AML-193 (cell line): Measurements from ENCODE around the gene VPS4B.
"Not testable (repeated sequence)": the region's sequence is repeated elsewhere in the genome, so short reads cannot be mapped to it uniquely, and the experiment has no call there.

ENCODE experiments used
- DNase-seq, 2 experiments: peaks; one replicate each; lab custom pipeline; 2025; lab: John Stamatoyannopoulos, UW

VPS4B gene

DNA sequence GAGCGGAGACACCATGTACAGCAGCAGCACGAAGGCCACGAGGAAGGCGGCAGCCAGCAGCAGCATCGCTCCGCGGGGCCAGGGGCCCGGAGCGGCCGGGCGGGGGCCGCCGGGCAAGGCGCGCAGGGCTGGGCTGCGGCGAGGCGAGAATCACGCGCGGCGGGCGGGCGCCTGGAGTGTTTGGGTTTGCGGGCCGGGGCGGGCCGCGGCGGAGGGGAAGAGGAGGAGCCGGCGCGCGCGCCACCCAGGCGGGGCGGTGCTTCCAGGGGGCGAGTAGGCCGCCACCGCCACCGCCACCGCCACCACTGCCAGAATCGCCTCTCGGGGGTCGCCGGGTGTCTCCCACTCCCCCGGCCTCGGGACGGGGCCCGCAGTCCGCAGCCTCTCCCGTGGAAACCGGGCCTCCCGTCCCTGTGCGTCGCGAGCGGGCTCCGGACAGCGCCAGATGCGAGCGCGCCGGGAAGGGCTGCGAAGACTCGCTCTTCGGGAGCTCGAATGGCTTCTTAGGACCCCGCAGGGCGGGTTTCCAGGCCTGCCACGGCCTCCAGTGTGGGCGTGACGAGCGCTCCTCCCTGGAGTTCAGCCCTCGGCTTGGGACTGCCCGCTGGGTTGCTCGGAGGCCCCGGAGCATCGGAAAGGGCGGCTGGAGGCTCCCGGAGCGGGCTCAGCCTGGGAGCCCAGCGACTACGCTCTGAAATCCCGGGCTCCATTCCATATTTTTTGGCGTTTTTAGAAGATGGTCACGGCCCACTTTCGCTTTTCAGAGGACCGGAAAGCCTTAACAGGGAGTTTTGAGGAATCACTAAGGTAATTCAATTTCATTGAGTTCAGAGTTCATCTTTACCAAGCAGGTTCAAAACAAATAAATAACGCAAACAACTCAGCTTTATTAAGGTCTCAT lies 55.0 kb downstream of the VPS4B start, which contains the start of gene KDSR:
Gene KDSR, minus strand, starts transcription at position 154 of the 901 bp plus-strand sequence. Its CDS starts 88 bp downstream, at position 66.
- peak; percentile 81 to 83 for DNase-seq

DNA sequence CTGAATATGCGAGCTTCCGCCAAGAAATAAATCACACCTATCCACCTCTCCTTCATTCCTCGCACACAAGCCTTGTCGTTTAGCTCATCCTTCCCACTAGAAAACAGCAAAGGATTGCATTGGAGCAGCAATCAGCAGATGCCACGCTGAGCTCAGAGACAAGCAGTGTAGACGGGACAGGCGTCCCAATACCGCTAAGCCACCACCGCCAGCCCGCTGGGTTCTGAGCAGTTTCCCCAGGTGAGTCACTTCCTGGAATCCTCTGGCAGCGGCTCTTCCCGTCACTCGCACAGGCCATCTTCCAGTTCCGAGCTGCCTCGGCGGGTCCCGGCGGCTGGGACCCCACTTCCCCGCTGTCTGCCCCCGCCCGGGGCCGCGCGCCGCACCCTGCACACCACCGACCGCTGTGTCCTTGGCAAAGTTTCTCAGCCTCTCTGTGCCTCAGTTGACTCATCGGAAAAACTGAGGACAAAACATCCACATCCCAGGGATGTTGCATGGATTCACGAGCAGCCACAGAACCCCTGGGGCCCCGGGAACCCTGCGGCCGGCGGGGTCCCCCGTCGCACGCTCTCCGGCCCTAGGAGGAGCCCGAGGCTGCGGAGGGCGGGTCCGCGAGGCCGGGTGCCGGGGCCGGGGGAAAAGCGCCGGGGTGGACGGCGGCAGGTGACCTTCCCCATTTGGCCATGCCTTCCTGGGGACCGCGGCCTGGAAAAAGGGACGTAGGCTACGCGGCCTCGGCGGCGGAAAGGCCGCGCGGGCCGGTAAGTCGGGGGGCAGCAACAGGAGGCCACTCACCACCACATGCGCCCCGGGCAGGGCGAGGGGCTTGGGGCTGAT lies 55.8 kb downstream of the VPS4B start:
- peak in 1 of 2 experiments; percentile 19 for DNase-seq

DNA sequence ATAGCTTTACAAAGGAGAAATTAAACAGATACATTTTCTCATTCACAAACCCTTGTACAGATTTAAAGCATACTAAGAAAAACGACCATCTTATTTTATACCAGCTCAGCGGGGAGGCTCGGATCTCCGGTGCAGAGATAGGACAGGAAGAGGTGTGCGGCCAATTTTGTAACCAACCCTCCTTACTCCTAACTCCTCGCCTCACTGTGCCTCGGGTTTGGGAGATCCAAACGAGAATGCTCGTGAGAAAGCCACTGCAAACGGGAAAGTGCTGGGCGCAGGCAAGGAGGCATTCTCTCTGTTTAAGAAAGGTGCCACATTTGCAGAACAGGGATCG lies 56.4 kb downstream of the VPS4B start:
- DNase-seq = no peak

- DNase-seq = no peak
These were observed 58.3 kb downstream of the VPS4B start for GRCh38 chr18:63363951-63364350.

DNA sequence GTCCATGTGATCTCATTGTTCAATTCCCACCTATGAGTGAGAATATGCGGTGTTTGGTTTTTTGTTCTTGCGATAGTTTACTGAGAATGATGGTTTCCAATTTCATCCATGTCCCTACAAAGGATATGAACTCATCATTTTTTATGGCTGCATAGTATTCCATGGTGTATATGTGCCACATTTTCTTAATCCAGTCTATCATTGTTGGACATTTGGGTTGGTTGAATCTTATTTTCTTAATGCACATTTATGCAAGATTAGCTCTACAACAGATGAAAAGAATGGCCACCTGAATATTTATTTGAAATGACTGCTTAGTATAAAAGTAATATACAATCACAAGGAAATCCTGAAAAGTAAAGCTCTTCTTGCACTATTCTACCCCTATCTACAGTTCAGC lies 58.9 kb downstream of the VPS4B start:
- not testable (repeated sequence) for DNase-seq

DNA sequence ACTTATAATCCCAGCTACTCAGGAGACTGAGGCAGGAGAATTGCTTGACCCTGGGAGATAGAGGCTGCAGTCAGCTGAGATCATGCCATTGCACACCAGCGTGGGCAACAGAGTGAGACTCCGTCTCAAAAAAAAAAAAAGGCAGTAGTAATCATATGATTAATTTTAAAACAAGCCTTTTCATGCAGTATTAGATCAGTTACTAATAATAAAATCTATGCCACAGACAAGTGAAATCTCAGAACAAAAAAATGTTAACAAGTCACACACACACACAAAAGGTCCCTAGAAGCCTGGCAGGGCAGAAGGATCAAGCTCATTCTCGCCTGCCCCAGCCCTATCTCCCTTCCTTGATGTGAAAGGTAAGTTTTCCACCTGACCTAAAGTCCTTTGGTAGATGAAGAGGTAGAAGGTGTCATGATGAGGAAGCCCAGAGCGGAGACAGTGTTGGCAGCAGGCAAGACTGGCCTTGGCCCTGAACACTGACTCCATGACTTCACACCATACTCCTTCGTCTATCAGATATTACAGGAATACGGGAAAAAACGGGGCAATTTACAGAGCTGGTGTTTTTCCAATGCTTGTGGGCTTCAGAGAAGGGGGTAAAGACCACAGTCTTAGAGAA lies 65.9 kb downstream of the VPS4B start:
- DNase-seq = no peak

- DNase-seq = no peak
These were observed 72.0 kb downstream of the VPS4B start for GRCh38 chr18:63350230-63350629.

GRCh38 chr18:63348508-63349136 lies 73.7 kb downstream of the VPS4B start:
- no peak for DNase-seq

- no peak for DNase-seq
These were observed 75.6 kb downstream of the VPS4B start for GRCh38 chr18:63346480-63347183.

GRCh38 chr18:63346031-63346430 lies 76.2 kb downstream of the VPS4B start:
- no peak for DNase-seq

GRCh38 chr18:63344918-63345317 lies 77.4 kb downstream of the VPS4B start:
- no peak for DNase-seq

GRCh38 chr18:63344263-63344662 lies 78.0 kb downstream of the VPS4B start:
- DNase-seq = no peak

- no peak for DNase-seq
These were observed 80.1 kb downstream of the VPS4B start for GRCh38 chr18:63342206-63342605.

GRCh38 chr18:63339920-63340484 lies 82.3 kb downstream of the VPS4B start:
- DNase-seq = peak; percentile 33 to 35
